Esophagus muscularis mucosa (tissue), 3 donors: Measurements from ENCODE around the gene EDIL3.

Experiments used
- CTCF ChIP-seq, 3 experiments: fragments of 200-600 bp in 2 of 3; fragments of 450-650 bp in 1 of 3; sonication (generic) in 2 of 3; IDR thresholded peaks; one replicate each; pipeline ENCODE4 v1.5.1; 2017 to 2019; ENCODE audit warnings: antibody characterized with exemption in 3 of 3, mild to moderate bottlenecking in 2 of 3, moderate library complexity in 1 of 3
- POLR2A ChIP-seq: fragments of 450-650 bp; IDR thresholded peaks from one replicate; pipeline ENCODE4 v1.6.1; 2017; ENCODE audit warnings: antibody characterized with exemption, moderate library complexity, mild to moderate bottlenecking, low read depth

GRCh38 chr5:84299959-84300358, 84.7 kb downstream of the EDIL3 start:
- TF ChIP-seq POLR2A (no peak), CTCF (IDR thresholded peaks at IDR 0.05) (no peak)
